IPS-11a (cell line): ENCODE data around the gene CEACAM21.
A peak's percentile ranks its signal among the peaks of the same experiment; 100 is the strongest.
"Not testable (repeated sequence)": the region's sequence is repeated elsewhere in the genome, so short reads cannot be mapped to it uniquely, and the experiment has no call there.

Source experiments
- H3K4me3 ChIP-seq: one replicate; pipeline ENCODE4 v1.5.1; 2013; ENCODE audit warnings: low read depth, low read length, control low read depth

Gene CEACAM21

DNA sequence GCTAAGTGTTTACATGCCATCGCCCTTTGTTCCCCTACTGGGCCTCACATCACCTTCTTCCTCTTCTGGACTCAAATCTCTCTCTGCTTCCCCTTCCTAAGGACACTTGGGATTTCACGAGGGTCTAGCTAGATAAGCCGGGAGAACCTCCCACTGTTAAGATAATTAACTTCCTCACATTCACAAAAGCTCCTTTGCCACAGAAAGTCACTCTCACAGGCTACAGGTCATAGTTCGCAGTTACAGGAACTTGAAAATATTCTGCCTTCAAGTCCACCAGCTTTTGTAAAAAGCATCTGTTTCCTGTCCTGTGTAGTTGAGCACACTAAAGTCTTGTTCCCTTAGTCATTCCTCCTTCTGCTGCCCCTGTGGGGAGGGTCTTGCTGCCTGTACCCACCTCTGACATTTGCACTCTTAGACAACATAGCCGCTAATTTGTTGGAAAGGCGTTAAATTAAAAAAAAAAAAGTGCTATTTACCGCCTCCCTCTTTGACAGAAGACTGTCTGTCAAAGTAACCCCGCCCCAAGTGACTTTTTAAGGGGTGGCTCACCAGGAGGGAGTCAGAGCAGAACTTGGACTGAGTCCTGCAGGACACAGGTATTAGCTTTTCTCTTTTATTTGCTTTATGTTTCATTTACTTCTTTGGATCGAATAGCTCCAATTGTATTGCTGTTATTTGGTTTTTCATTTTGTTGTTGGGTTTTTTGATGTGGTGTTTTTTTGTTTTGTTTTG, 26.8 kb upstream of the CEACAM21 start:
- no peak overlapping the region for H3K4me3 ChIP-seq

DNA sequence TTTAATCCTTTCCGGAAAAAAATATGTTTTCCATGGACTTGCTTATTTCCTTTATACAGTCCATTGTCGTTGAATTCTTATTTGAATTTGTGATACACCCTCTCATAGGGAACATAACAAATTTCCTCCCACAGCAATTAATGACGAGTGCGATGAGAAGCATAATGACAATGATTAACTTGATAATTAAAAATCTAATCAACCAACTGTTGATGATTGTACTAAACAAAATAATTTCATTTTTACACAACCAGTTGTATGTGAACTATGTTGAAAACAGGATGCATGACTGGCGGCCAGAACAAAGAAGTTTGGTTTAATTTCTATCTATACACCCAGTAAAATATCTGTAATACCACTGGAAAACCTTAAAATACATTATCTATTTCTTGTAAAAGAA, 26.1 kb upstream of the CEACAM21 start:
- H3K4me3 ChIP-seq = no peak overlapping the region

DNA sequence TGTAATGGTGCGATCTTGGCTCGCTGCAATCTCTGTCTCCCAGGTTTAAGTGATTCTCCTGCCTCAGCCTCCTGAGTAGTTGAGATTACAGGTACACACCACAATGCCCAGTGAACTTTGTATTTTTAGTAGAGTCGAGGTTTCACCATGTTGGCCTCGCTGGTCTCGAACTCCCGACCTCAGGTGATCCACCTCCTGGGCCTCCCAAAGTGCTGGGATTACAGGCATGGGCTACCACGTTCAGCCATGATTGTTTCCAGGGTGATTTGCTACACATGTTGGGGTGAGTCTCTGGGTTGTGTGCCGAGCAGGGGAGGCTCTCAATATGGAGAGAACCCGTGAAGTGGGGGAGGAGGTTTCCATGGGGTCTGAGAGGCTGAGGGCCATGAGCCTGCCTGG, 24.8 kb upstream of the CEACAM21 start:
- H3K4me3 ChIP-seq = no peak overlapping the region

DNA sequence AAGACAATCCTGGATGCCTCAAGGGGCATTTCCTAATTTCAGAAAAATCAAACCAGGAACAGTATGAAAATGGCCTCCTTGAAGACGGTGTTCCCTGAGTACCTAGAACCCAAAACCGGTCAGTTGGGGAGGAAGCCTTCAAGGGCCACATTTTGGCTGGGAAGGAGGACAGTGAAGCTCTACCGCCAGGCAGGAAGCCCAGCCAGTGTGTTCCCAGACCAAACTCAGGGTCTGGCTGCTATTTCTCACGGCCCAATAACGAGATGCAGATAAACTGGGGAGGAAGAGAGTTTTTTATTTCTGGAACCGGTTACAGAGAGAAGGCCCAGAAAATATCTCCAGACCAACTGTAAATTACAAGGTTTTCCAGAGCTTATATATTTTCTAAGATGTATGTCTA, 24.3 kb upstream of the CEACAM21 start:
- H3K4me3 ChIP-seq = no peak overlapping the region

DNA sequence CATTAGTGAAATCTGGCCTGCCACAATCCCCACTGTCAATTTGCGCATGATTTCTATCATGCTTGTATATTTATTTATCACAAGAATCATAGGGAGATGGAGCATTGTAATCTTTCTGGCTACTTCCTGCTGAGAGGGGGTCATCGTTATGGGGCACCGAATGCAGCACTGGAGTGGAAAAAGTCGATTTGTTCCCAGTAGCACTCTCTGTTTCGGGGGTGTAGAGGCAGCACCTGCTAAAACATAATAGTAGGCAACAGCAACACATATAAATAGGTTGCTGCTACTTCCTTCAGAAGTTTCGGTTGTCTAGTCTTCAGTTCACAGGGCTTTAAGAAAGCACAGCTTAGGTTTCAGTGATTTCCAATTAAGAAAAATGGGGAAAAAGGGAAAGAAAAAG, 23.4 kb upstream of the CEACAM21 start:
- H3K4me3 ChIP-seq = no peak overlapping the region

DNA sequence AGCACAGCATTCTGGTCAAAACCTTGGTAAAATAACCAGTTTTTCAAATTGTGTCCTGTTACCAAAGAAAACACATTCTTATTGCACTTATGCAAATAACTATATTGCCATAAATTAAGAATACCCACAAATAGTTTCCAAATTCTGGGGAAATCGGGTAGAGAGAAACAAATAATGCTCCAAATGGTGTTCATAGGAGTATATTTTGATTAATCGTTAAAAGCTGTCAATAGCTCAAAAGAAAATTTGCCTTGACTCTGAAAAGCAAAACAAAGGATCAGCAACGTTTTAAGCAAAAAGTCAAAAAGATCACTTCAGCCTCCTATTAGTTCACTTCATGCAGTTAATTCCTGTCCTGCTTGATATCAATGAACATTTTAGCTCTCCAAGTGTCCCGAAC, 22.2 kb upstream of the CEACAM21 start:
- H3K4me3 ChIP-seq = no peak overlapping the region

DNA sequence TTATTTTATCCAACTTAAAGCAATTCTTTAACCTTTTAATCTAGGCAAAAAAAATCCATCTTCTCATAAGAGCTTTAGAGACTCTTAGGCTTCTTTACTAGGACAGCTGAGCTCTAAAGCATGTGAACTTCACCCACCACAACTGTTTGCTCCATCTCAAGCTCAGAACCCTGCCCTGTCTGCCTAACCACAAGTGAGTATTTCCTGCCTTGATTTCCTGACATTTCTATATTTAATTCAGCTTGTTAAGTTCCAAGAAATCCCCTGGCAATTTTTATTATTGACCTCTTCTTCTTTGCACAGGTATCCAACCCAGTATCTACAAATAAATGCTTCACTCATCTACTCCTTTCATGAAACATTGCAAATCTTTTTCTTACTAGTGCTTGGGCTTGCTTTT, 21.1 kb upstream of the CEACAM21 start:
- no peak overlapping the region for H3K4me3 ChIP-seq

DNA sequence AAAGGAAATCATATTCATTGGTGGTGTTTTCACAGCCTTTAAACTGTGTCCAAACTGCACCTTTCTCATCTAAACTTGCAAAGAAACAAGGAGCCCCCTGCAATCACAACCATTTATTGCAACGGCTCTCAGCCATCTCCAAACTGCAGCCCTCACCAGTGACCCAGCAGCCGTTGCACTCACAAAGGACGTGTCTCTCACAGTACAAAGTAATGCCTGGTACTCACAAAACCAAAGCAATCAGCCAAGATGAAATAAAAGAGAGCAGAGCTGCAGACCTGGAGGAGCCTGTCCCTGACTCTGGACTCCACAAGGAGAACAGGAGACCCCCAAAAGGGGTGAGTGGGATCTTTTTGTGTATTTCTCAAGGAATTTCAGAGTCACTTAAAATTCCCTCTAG, 20.2 kb upstream of the CEACAM21 start:
- H3K4me3 ChIP-seq = no peak overlapping the region

DNA sequence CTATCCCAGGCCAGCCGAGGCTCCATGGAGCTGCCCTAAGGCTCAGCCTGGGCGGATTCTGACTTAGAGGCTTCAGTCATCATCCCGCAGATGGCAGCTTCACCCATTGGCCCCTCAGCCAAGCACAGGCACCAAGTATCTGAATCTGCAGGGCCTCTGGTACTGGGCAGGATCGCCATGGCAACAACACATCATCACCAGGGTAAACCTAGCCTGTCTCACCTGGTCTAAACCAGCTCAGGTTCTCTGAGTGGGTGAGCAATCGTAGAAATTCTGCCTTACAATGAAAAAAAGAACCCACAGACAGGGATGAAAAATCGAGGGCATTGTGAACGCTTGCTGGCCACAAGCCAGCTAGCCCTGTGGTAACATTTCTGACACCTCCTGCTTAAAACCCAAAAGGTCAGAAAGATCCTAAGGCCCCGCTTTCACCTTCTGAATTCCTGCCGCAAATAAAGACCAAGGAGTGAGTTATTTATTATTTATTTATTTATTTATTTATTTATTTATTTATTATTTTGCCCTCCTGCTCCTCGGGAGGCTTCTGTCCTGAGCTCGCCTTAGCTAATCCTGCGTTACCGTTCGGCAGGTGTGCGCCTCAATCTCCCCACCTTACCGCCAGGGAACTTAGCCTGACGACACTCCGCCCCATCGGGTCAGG, 12.0 kb upstream of the CEACAM21 start:
- H3K4me3 ChIP-seq = no peak overlapping the region

DNA sequence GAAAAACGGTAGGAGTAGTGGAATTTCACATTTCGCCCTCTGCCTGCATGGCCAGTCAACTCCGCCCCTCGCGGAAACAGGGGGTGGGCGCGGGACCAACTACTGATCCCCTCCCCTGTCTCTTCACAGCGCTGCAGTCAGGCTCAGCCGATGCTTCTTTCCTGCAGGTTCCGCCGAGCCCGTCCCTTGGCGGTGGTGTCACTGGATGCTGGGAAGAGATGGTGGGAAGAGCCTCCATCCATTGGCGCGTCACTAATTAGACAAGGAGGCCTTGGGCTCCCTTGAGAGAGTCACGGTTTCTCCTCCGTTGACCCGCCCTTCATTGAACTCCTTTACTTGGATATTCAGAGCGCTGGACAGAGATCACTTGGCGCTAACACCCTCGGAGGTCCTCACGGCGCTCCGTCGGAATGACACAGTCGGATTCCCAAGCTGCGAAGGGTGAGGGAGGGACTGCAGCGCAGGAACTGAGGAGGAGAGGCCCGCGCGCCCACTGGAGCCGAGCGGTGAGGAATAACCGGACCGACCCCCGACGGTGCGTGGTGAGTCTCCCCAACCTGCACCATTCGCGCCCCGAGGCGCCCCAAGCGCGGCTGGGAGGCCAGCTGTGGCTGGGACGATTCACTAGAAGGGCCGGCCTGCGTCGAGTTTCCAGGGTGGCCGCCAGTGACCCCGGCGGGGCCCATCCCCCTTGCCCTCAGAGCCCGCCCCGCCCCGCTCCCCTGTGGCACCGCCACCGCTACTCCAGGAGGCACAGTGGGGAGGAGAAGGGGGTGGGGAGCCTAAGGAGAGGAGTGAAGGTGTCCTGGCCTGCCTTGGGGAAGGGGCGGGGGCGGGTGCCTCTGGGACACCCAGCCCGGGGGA, 11.2 kb upstream of the CEACAM21 start:
- H3K4me3 ChIP-seq = peak overlapping the region; percentile 13

DNA sequence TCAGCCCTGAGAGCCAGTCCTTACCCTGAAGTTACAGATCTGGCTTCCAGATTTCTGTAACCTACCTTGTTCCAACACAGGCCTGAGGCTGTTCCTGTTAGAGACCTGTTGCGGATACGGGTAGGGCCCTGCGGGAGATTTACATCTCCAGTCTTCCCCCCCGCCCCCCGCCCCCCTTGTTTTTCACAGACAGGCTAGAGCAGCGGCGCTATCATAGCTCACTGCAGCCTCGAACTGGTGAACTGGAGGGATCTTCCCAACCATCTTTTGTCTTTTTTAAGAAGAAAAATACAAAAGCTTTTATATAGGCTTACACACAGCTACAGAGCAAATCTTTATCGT, 10.6 kb upstream of the CEACAM21 start:
- no peak overlapping the region for H3K4me3 ChIP-seq

DNA sequence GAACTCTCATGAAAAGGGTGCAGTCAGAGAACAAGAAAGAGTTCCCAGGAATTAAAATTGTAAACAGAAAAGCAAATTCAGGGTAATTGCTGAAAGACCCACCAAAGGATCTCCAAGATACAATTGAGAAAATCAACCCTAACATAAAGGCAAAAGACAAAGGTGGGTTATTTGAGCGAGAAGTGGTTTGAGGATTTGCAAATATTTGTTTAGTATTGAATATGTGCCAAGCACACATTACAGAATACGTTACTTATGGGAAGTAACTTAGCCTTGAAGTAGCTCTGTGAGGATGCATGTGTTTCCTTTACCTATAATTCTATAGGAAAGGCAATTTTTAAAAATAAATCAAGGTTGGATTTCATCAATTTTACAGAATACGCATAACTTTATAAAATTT, 10.0 kb upstream of the CEACAM21 start:
- no peak overlapping the region for H3K4me3 ChIP-seq

DNA sequence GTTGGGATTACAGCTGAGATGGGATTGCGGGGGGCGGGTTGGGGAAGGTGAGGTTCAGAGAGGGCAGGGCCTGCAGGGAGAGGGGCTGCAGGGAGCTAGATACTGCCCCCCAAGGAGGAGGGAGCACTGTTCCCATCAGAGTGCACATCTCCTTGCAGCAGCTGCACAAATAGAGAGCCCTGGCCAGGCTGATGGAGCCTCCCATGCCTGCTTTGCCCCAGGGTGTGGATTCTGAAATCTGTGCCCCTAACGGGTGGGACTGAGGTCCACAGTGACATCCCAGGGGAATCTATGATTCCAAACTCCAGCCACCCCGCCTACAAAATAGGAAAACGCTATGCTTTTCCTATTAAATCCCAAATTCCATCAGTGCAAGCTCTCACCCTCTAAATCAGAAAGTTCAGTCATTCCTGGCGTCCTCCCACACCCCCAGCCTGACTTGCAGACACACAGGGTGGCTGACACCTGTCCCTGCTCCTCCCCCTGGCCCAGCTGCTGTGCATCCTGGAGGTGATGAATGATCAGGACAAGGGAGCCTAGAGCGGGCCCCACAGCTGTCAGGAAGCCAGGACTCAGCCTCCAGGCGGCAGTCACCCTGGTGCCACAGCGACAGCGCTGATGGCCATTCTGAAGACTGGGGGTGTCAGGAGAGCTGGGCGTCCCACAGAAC, 6.3 kb upstream of the CEACAM21 start:
- H3K4me3 ChIP-seq = no peak overlapping the region

DNA sequence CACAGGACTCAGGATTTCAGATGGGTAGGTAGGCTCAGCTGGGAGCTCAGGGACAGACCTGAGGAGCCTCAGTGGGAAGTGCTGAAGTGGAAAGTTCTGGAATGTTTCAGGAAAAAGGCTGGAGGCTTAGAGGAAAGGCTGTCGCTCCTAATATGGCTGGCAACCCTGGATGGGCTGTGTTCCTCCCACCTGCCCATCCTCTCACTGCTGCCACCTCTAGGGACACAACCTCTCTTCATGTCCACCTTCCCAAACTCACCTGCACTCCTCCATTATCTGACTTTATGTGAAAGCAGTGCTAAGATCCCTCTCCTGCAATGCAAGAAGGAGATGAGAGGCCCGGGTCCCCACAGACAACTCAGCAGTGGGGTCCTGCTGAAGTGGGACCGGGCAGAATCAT, 5.8 kb upstream of the CEACAM21 start:
- no peak overlapping the region for H3K4me3 ChIP-seq

DNA sequence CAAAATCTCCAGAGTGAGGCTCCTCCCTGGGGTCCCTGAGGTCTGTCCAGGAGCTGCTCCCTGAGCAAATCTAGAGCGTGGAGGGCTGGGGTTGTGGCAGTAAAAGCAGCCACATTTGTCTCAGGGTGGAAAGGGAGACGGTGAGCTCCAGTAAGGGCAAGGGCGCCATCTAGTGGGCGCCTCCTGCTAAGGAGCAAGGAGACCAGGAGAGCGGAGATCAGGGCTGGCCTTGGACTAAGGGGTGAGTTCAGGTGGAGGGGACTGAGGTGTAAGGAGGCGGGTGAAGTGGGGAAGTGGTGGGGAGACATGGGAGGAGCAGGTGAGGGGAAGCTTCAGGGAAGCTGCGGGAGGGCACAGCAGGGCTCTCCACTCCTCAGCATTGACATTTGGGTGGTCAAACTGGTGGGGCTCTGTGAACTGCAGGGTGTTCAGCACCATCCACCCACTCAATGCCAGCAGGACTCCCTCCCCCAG, 5.3 kb upstream of the CEACAM21 start:
- H3K4me3 ChIP-seq = no peak overlapping the region

DNA sequence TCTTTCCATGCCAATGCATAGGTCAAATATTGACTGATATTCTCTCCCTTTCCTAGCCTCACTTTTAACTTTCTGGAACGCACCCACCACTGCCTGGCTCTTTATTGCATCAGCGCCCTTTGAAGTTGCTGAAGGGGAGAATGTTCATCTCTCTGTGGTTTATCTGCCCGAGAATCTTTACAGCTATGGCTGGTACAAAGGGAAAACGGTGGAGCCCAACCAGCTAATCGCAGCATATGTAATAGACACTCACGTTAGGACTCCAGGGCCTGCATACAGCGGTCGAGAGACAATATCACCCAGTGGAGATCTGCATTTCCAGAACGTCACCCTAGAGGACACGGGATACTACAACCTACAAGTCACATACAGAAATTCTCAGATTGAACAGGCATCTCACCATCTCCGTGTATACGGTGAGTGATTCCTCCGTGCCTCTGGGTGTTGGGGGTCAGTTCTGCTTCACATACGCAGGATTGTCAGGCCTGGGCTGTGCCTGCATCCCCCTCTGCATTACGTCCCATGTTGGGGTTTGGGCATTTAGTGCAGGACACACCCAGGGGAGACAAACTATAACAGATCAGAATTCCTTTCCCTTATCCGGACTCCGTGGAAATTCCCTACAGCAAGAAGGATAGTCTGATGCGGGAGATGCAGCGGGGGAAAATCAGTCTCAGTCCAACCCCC, 1.3 kb downstream of the CEACAM21 start:
- H3K4me3 ChIP-seq = no peak overlapping the region

DNA sequence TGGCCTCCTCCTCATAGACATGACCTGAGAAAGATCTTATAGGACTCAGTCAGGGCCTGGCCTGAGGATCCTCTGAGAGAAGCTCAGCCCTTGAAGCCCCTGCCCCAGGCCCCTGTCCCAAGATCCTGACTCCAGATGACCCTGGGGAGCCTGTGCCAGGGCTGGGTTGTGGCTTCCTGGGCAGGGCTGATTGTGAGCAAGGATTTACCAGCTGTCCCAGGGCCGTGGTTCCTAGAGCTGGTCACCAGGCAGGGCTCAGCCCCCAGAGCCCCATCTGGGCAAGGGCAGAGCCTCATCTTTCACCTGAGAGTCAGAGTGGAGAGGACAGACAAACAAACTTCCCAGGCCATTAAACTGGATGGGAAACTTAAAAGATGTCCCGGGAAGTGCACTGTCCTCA, 1.9 kb downstream of the CEACAM21 start:
- no peak overlapping the region for H3K4me3 ChIP-seq

DNA sequence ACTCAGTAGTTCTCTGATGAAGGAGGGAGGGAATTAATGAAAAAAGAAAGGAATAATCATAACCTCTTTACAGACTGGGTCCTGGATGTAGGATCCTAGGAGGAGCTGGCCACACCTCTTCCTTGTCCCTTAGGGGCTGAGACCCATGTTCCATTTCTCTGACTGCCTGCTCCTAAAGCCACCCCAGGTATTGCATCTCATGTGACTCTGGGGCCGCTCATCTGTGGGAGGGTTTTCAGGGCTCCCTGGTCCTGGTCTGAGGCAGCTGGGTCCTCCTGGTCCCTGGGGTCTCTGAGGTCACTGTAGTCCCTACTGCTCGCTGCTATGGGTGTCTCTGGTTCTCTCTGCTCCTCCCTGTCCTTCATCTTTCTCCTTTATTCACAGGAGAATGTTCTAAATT, 2.9 kb downstream of the CEACAM21 start:
- no peak overlapping the region for H3K4me3 ChIP-seq

DNA sequence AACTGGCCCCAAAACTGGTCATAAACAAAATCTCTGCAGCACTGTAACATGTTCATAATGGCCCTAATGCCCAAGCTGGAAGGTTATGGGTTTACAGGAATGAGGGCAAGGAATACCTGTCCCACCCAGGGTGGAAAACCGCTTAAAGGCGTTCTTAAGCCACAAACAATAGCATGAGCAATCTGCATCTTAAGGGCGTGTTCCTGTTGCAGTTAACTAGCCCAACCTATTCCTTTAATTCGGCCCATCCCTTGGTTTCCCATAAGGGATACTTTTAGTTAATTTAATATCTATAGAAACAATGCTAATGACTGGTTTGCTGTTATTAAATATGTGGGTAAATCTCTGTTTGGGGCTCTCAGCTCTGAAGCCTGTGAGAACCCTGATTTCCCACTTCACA, 5.1 kb downstream of the CEACAM21 start:
- not testable (repeated sequence) for H3K4me3 ChIP-seq

DNA sequence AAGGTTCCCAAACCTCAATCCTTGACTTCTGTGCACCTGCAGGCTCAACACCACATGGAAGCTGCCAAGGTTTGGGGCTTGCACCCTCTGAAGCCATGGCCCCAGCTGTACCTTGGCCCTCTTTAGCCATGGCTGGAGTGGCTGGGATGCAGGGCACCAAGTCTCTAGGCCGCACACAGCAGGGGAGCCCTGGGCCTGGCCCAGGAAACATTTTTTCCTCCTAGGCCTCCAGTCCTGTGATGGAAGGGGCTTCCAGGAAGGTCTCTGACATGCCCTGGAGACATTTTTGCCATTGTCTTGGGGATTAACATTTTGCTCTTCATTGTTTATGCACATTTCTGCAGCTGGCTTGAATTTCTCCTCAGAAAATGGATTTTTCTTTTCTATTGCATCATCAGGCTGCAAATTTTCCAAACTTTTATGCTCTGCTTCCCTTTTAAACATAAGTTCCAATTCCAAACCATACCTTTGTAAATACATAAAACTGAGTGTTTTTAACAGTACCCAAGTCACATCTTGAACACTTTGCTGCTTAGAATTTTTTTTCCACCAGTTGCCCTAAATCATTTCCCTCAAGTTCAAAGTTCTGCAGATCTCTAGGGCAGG, 6.7 kb downstream of the CEACAM21 start:
- not testable (repeated sequence) for H3K4me3 ChIP-seq
